Hematopoietic multipotent progenitor cell treated with erythropoietin and hydrocortisone succinate and interleukin-3 and kit ligand, for 8 days (in vitro differentiated cells): ENCODE measurements around the gene KLK13.

Source experiments
- DNase-seq: peaks from one replicate; pipeline ENCODE4 v3.0.0-alpha.2; 2015

KLK13 gene

GRCh38 chr19:51060336-51060735, 4.6 kb downstream of the KLK13 start:
- DNase-seq: no peak

GRCh38 chr19:51059715-51060114, 5.2 kb downstream of the KLK13 start:
- DNase-seq: no peak

GRCh38 chr19:51055866-51056265, 9.0 kb downstream of the KLK13 start:
- DNase-seq: no peak

- no peak for DNase-seq
These were observed 17.9 kb downstream of the KLK13 start for GRCh38 chr19:51047031-51047335.

- no peak for DNase-seq
These were observed 20.6 kb downstream of the KLK13 start for GRCh38 chr19:51044327-51044726.

GRCh38 chr19:51043497-51043896, 21.4 kb downstream of the KLK13 start:
- DNase-seq: no peak

GRCh38 chr19:51040151-51040550, 24.7 kb downstream of the KLK13 start:
- no peak for DNase-seq

- DNase-seq: no peak
These were observed 28.4 kb downstream of the KLK13 start for GRCh38 chr19:51036519-51036918.

- no peak for DNase-seq
These were observed 30.2 kb downstream of the KLK13 start, which contains the start of gene KLK12 for GRCh38 chr19:51034704-51035103. Gene KLK12, minus strand, starts transcription at chr19:51035002. Its CDS starts 381 bp downstream, at chr19:51034621.

- no peak for DNase-seq
These were observed 33.0 kb downstream of the KLK13 start for GRCh38 chr19:51031880-51032225.

- no peak for DNase-seq
These were observed 33.5 kb downstream of the KLK13 start for GRCh38 chr19:51031220-51031879.

GRCh38 chr19:51030631-51031030, 34.3 kb downstream of the KLK13 start:
- no peak for DNase-seq

GRCh38 chr19:51029718-51030117, 35.2 kb downstream of the KLK13 start:
- peak; percentile 4 for DNase-seq

GRCh38 chr19:51027873-51028272, 37.0 kb downstream of the KLK13 start:
- no peak for DNase-seq

GRCh38 chr19:51027126-51027806, 37.6 kb downstream of the KLK13 start:
- DNase-seq: no peak

- no peak for DNase-seq
These were observed 38.4 kb downstream of the KLK13 start, which contains the start of gene KLK11 for GRCh38 chr19:51026554-51026831. Gene KLK11, minus strand, starts transcription at chr19:51026616. Its CDS starts 985 bp downstream, at chr19:51025631.

- no peak for DNase-seq
These were observed 38.9 kb downstream of the KLK13 start for GRCh38 chr19:51025809-51026553.

- DNase-seq: no peak
These were observed 39.5 kb downstream of the KLK13 start for GRCh38 chr19:51025401-51025800.

- DNase-seq: no peak
These were observed 40.0 kb downstream of the KLK13 start for GRCh38 chr19:51024924-51025323.

GRCh38 chr19:51023946-51024345, 40.9 kb downstream of the KLK13 start:
- DNase-seq: no peak

GRCh38 chr19:51022526-51022925, 42.4 kb downstream of the KLK13 start:
- DNase-seq: no peak

GRCh38 chr19:51020988-51021651, 43.8 kb downstream of the KLK13 start:
- DNase-seq: peak; percentile 64

- no peak for DNase-seq
These were observed 45.4 kb downstream of the KLK13 start, which contains the start of gene KLK10 for GRCh38 chr19:51019544-51019925. Gene KLK10, minus strand, starts transcription at chr19:51019709. Its CDS starts 579 bp downstream, at chr19:51019130.
